Stimulated activated CD4-positive, alpha-beta T cell treated with anti-CD3 and anti-CD28 coated beads, TNF-alpha, amount 100 ng/mL, for 24 hours (primary cell): ENCODE data around the gene ZDHHC16.
"Not testable (repeated sequence)": the region's sequence is repeated elsewhere in the genome, so short reads cannot be mapped to it uniquely, and the experiment has no call there.

Source experiments
- DNase-seq, 3 experiments: peaks; one replicate each; pipeline ENCODE4 v3.0.0-alpha.2; 2020; ENCODE audit warnings: low read depth in 3 of 3

Gene ZDHHC16

GRCh38 chr10:97445722-97446639 lies at the start of gene ZDHHC16, which contains the start of gene EXOSC1:
TSS of gene ZDHHC16 (plus strand) at chr10:97446175. CDS start at chr10:97451676, 5,501 bp downstream.
TSS of gene EXOSC1 (minus strand) at chr10:97446006. CDS start at chr10:97445985, 21 bp downstream.
- peak; percentile 81 to 91 (median 88) for DNase-seq

DNA sequence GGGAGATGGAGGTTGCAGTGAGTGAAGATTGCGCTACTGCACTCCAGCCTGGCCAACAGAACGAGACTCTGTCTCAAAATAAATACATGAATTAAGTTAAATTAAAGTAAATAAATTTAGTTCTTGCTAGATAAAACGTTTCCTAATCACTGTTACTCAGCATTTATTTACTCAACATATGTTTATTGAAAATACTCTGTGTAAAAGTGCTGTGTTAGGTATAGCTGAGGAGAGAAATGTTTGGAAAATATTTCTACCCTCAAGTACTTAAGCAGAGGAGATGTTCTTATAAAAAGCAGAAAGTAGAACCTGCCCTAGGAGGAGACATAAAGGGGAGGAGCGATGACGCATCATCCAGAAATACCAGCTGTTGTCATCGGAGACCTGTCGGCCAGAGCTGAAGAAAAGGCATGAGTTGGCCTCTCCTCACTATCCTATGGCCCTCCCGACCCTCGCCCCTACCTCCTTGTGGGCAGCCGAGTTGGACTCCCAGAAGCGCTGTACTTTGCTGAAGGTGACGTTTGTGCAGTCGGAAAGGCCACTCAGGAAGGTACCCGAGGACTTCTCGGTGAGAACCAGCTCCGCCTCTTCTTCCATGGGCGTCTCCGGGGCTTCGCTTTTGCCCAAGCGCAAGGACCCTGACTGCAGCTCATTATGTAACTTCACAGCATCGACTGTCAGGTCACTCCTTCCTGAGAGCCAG lies 46.0 kb upstream of the ZDHHC16 start:
- DNase-seq: no peak

DNA sequence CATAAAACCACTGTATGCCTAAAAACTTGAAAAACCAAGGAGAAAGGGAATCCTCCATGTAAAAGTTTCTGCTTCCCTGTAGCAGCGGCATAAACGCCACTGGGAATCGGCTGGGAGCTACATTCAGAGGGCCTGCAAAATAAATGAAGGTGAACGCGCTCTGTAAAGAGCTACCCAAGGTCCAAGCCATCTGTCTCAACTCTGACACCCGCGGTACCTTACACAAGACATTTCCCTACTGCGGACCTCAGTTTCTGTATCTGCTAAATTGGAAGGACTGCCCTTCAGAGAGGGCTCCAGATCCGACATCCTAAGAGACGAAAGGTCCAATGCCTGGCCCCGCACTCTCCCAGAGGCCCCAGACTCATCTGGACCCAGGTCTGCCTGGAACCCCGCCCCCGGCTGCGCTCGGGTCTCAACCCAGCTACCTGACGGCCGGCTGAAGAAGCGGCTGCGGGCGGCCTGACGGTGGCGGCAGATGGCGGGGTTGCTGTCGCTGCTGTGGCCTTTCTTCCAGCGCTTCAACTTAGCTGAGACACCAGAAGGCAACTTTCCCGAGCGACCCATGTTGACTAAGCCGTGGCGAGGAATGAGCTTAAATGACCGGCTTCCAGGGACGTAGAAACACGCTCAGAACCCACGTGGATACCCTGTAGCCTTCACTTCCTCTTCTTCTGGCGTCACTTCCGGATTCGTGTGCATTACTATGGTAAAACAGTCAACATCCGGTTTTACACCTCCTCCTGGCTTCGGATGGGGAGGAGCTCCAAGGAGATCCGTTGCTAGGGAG lies 45.1 kb upstream of the ZDHHC16 start, which contains the start of gene RRP12:
Gene RRP12, minus strand, starts transcription at position 676 of the 790 bp plus-strand sequence. Its CDS starts 109 bp downstream, at position 567.
- DNase-seq: peak; percentile 66 to 85 (median 71)

GRCh38 chr10:97401455-97401919 lies 44.5 kb upstream of the ZDHHC16 start:
- DNase-seq: no peak

GRCh38 chr10:97404044-97404443 lies 41.9 kb upstream of the ZDHHC16 start:
- DNase-seq: no peak

DNA sequence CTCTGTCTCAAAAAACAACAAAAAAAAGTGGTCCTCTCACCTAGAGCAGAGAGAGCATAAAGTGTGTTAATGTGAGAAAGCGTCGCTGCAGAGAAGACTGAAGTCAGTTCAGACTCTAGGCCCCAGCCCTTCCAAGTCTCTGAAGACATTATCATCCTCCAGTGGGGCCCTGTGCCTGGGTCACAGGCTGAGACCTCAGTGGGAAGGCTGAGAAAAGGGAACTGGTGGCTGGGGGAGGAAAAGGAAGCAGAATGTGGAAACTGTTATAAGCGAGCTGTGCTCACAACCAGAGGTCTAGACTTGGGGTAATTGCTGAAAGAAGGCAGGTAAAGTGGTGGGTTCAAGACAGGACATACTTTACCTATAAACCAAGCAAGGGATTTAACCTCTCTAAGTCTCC lies 39.9 kb upstream of the ZDHHC16 start:
- no peak for DNase-seq

- not testable (repeated sequence) for DNase-seq
Measured at GRCh38 chr10:97406483-97406882, 39.5 kb upstream of the ZDHHC16 start.

- peak in 1 of 3 experiments; percentile 52 for DNase-seq
Measured at GRCh38 chr10:97407211-97407951, 38.6 kb upstream of the ZDHHC16 start.

GRCh38 chr10:97407952-97408248 lies 38.1 kb upstream of the ZDHHC16 start:
- DNase-seq: no peak

- no peak for DNase-seq
Measured at GRCh38 chr10:97408496-97408992, 37.4 kb upstream of the ZDHHC16 start.

- no peak for DNase-seq
Measured at GRCh38 chr10:97411406-97411805, 34.6 kb upstream of the ZDHHC16 start.

GRCh38 chr10:97412891-97413304 lies 33.1 kb upstream of the ZDHHC16 start:
- peak in 1 of 3 experiments; percentile 69 for DNase-seq

DNA sequence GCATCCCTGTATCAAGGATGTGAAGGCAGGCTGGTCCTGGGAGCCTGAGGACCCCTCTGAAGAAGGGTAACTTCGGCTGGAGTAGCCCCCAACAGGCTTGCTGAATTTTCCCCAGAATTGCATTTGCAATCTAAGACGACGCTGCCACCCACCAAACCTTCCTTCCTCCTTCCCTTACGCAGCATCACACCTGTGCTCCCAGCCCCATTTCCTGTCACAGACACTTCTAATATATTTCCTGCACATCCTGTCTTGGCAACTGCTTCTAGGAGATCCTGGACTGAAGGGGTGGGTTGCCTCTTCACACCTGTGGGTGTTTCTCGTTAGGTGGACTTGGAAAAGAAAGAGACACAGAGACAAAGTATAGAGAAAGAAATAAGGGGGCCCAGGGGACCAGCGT lies 29.4 kb upstream of the ZDHHC16 start:
- no peak for DNase-seq

DNA sequence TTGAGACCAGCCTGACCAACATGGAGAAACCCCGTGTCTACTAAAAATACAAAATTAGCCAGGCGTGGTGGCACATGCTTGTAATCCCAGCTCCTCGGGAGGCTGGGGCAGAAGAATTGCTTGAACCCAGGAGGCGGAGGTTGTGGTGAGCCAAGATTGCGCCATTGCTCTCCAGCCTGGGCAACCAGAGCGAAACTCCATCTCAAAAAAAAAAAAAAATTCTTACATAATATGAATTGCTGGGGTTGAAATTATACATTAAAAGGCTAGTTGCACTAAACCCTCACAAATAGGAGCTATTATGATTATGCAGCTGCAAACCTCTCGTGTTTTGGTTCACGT lies 22.2 kb upstream of the ZDHHC16 start:
- not testable (repeated sequence) for DNase-seq

- DNase-seq: peak; percentile 85 to 93 (median 91)
Measured at GRCh38 chr10:97425964-97426775, 19.8 kb upstream of the ZDHHC16 start, which contains the start of gene PGAM1. TSS of gene PGAM1 (plus strand) at chr10:97426191. CDS start at chr10:97426308, 117 bp downstream.

- no peak for DNase-seq
Measured at GRCh38 chr10:97426776-97427570, 19.0 kb upstream of the ZDHHC16 start.

DNA sequence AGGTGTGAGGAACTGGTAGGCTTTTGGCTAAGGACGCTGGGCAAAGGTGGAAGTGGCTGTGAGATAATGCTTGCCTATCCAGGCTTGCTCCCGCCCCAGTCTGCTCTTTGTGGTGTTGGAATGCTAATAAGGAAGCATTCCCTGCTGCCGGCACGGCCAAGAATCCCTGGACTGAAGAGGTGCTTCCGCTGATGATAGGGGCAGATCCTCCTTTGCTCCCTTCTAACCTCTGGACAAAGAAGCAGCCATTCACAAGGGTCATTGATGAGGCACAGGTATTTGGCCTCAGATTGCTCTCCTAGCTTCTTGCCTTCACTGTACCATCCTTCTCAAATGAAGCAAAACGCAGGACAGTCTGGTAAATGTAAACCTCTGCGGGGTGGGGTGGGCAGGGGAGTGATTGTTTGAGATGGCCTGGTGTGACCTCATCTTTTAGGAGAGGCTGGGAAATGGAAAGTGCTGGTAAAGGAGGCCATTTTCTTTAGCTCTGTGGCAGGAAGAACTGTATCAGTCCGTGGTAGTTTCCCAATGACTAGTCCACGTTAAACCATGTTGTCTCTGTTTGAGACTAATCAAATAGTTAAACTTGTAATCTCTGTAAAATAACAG lies 18.3 kb upstream of the ZDHHC16 start:
- no peak for DNase-seq

- DNase-seq: no peak
Measured at GRCh38 chr10:97428572-97428981, 17.4 kb upstream of the ZDHHC16 start.

GRCh38 chr10:97434055-97434454 lies 11.9 kb upstream of the ZDHHC16 start:
- DNase-seq: no peak
